ENCODE measurements around the gene CYP2B6. TPM values are rescaled to one million over a fixed set of nuclear protein-coding genes. Genes with fewer than 3 reads are reported as not detected.
"Not testable (repeated sequence)": the region's sequence is repeated elsewhere in the genome, so short reads cannot be mapped to it uniquely, and the experiment has no call there.

CYP2B6 gene
- total and polyA plus RNA-seq, 11 donors: 0.14 TPM; not detected in 10

GRCh38 chr19:40970396-40971345, 20.4 kb upstream of the CYP2B6 start:
- H3K4me3 ChIP-seq, H3K4me1 ChIP-seq, H3K9me3 ChIP-seq, H3K27ac ChIP-seq, H3K36me3 ChIP-seq, DNase-seq, ATAC-seq: not testable (repeated sequence)
- WGBS, 4 donors: 67 to 72% (median 70%) methylated on average over 6 of the region's 6 CpGs
- intact Hi-C loops (cut with DNase I): loop anchor here in 4 of 10 donors (5.0 to 10.0 kb wide), 3 partner anchors 172 to 316 kb away; no protein-coding TSS in a partner anchor
- H3K27me3 ChIP-seq: peaks cover 0 to 20% (median 0%) of the 10 kb centered on the region in 9 donors

- H3K27me3 ChIP-seq: peaks cover 0 to 20% (median 0%) of the 10 kb centered on the region in 9 donors
These were observed 16.4 kb upstream of the CYP2B6 start for GRCh38 chr19:40974633-40975037.

DNA sequence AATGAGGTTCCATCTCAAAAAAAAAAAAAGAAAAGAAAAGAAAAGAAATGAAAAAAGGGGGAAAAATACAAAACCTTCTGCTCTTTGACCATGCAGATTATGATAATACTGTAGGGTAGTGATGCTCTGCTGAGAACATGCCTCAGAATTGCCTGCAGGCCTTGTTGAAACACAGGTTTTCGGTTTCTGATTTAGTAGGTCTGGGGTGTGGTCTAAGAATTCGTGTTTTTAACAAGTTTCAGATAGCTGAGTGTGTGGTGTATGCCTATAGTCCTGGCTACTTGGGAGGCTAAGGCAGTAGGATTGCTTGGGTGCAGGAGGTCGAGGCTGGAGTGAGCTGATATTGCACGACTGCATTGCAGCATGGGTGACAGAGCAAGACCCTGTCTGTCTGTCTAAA, 14.9 kb upstream of the CYP2B6 start:
- no peaks in the 10 kb centered on the region for H3K4me1 ChIP-seq
- WGBS, 4 donors: 49 to 63% (median 62%) methylated on average over 4 of the region's 4 CpGs
- H3K9me3 ChIP-seq: no peaks in the 10 kb centered on the region
- TF ChIP-seq POLR2A (IDR thresholded peaks at IDR 0.05): no peak
- TF ChIP-seq, protein P1, sequence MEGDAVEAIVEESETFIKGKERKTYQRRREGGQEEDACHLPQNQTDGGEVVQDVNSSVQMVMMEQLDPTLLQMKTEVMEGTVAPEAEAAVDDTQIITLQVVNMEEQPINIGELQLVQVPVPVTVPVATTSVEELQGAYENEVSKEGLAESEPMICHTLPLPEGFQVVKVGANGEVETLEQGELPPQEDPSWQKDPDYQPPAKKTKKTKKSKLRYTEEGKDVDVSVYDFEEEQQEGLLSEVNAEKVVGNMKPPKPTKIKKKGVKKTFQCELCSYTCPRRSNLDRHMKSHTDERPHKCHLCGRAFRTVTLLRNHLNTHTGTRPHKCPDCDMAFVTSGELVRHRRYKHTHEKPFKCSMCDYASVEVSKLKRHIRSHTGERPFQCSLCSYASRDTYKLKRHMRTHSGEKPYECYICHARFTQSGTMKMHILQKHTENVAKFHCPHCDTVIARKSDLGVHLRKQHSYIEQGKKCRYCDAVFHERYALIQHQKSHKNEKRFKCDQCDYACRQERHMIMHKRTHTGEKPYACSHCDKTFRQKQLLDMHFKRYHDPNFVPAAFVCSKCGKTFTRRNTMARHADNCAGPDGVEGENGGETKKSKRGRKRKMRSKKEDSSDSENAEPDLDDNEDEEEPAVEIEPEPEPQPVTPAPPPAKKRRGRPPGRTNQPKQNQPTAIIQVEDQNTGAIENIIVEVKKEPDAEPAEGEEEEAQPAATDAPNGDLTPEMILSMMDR (IDR thresholded peaks at IDR 0.05): no peak
- no peaks in the 10 kb centered on the region for H3K36me3 ChIP-seq
- H3K4me3 ChIP-seq: no peak overlapping the region
- ATAC-seq (no peak), DNase-seq (no peak)
- intact Hi-C loops (cut with DNase I): loop anchor here in 5 of 10 donors (5.0 to 10.0 kb wide), 4 partner anchors 166 to 331 kb away; no protein-coding TSS in a partner anchor
- peaks cover 0 to 22% (median 0%) of the 10 kb centered on the region in 9 donors for H3K27me3 ChIP-seq
- no peak overlapping the region for H3K27ac ChIP-seq

More at GRCh38 chr19:40974633-40975037, 16.4 kb upstream of the CYP2B6 start:
- Histone ChIP-seq H3K9me3 (no peaks in the 10 kb centered on the region), H3K4me1 (no peaks in the 10 kb centered on the region), H3K4me3 (no peak overlapping the region), H3K27ac (no peak overlapping the region), H3K36me3 (no peaks in the 10 kb centered on the region)
- TF ChIP-seq, protein P1 (IDR thresholded peaks at IDR 0.05): peak; percentile 70 to 95 (median 84)
- TF ChIP-seq POLR2A (IDR thresholded peaks at IDR 0.05): no peak
- WGBS, 4 donors: 17 to 27% (median 24%) methylated on average over 4 of the region's 4 CpGs
- DNase-seq (peak; percentile 42 to 68 (median 65)), ATAC-seq (peak in 2 of 4 donors; percentile 46 to 67)
- intact Hi-C loops (cut with DNase I): loop anchor here (2.0 to 10.0 kb wide), 6 partner anchors 168 to 333 kb away; no protein-coding TSS in a partner anchor

GRCh38 chr19:40976724-40977123, 14.4 kb upstream of the CYP2B6 start:
- Histone ChIP-seq H3K4me1 (no peaks in the 10 kb centered on the region), H3K27ac (no peak overlapping the region), H3K36me3 (no peaks in the 10 kb centered on the region), H3K9me3 (no peaks in the 10 kb centered on the region), H3K27me3 (peaks cover 0 to 22% (median 0%) of the 10 kb centered on the region in 9 donors), H3K4me3 (no peak overlapping the region)
- ATAC-seq (no peak), DNase-seq (no peak)
- 77 to 87% (median 82%) methylated on average over 4 of the region's 4 CpGs for WGBS, 4 donors
- intact Hi-C loops (cut with DNase I): loop anchor here in 5 of 10 donors (5.0 to 10.0 kb wide), 4 partner anchors 166 to 331 kb away; no protein-coding TSS in a partner anchor
- no peak for TF ChIP-seq POLR2A (IDR thresholded peaks at IDR 0.05)
- TF ChIP-seq, protein P1 (IDR thresholded peaks at IDR 0.05): no peak

DNA sequence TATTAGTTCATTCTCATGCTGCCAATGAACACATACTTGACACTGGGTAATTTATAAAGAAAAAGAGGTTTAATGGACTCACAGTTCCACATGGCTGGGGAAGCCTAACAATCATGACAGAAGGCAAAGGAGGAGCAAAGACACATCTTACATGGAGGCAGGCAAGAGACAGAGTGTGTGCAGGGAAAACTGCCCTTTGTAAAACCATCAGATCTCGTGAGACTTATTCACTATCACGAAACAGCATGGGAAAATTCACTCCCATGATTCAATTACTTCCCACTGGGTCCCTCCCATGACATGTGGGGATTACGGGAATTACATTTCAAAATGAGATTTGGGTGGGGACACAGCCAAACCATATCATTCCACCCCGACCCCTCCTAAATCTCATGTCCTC, 11.3 kb upstream of the CYP2B6 start:
- H3K27me3 ChIP-seq: peaks cover 0 to 28% (median 0%) of the 10 kb centered on the region in 9 donors
- not testable (repeated sequence) for H3K9me3 ChIP-seq, H3K4me1 ChIP-seq, H3K27ac ChIP-seq, H3K4me3 ChIP-seq, ATAC-seq, DNase-seq, H3K36me3 ChIP-seq
- 52 to 71% (median 61%) methylated on average over 4 of the region's 4 CpGs for WGBS, 4 donors
- intact Hi-C loops (cut with DNase I): loop anchor here in 5 of 10 donors (5.0 to 10.0 kb wide), 4 partner anchors 163 to 328 kb away; no protein-coding TSS in a partner anchor

- H3K27me3 ChIP-seq: peaks cover 0 to 28% (median 0%) of the 10 kb centered on the region in 9 donors
- H3K27ac ChIP-seq; H3K4me1 ChIP-seq; DNase-seq; H3K36me3 ChIP-seq; H3K4me3 ChIP-seq; ATAC-seq; intact Hi-C loops (cut with DNase I); H3K9me3 ChIP-seq: not testable (repeated sequence)
- 18 to 25% (median 24%) methylated on average over 2 of the region's 2 CpGs for WGBS, 4 donors
These were observed 10.2 kb upstream of the CYP2B6 start for GRCh38 chr19:40980743-40981442.
